ENCODE measurements around the gene FGFBP2. TPM values are rescaled to one million over a fixed set of nuclear protein-coding genes. Genes with fewer than 3 reads are reported as not detected.

FGFBP2 gene
- total RNA-seq, 1 donor from 2014 or later = 2.7 TPM

GRCh38 chr4:15976456-15977447 lies 13.8 kb upstream of the FGFBP2 start:
- DNase-seq (ENCODE audit: missing footprints) = no peak
- peak; percentile 85 for ATAC-seq
- intact Hi-C loops (cut with DNase I) = no loop called here

- DNase-seq (ENCODE audit: missing footprints) (no peak), ATAC-seq (no peak)
- intact Hi-C loops (cut with DNase I) = no loop called here
Observed at GRCh38 chr4:15971068-15971801, 8.3 kb upstream of the FGFBP2 start.

- ATAC-seq = no peak
- no peak for DNase-seq (ENCODE audit: missing footprints)
- intact Hi-C loops (cut with DNase I) = no loop called here
Observed at GRCh38 chr4:15968551-15969300, 5.8 kb upstream of the FGFBP2 start.

- ATAC-seq = no peak
- no peak for DNase-seq (ENCODE audit: missing footprints)
- intact Hi-C loops (cut with DNase I) = no loop called here
Observed at GRCh38 chr4:15965325-15965724, 2.4 kb upstream of the FGFBP2 start.

- ATAC-seq = no peak
- intact Hi-C loops (cut with DNase I) = loop anchor here (5.0 kb wide), 1 partner anchor 38 kb away; no protein-coding TSS in a partner anchor
- DNase-seq (ENCODE audit: missing footprints) = no peak
Observed at GRCh38 chr4:15964159-15964558, 1.2 kb upstream of the FGFBP2 start.

GRCh38 chr4:15963576-15963975 lies 601 bp upstream of the FGFBP2 start:
- intact Hi-C loops (cut with DNase I) = loop anchor here (5.0 kb wide), 1 partner anchor 39 kb away; no protein-coding TSS in a partner anchor
- ATAC-seq (no peak), DNase-seq (ENCODE audit: missing footprints) (no peak)

GRCh38 chr4:15961781-15962510 lies 1.0 kb downstream of the FGFBP2 start:
- DNase-seq (ENCODE audit: missing footprints) = no peak
- intact Hi-C loops (cut with DNase I) = loop anchor here (5.0 kb wide), 1 partner anchor 40 kb away; no protein-coding TSS in a partner anchor
- ATAC-seq = peak; percentile 48

GRCh38 chr4:15958562-15958961 lies 4.4 kb downstream of the FGFBP2 start:
- ATAC-seq (no peak), DNase-seq (ENCODE audit: missing footprints) (no peak)
- intact Hi-C loops (cut with DNase I) = loop anchor here (5.0 kb wide), 2 partner anchors 226 to 481 kb away; no protein-coding TSS in a partner anchor

GRCh38 chr4:15956179-15956850 lies 6.7 kb downstream of the FGFBP2 start:
- ATAC-seq (peak; percentile 91), DNase-seq (ENCODE audit: missing footprints) (no peak)
- intact Hi-C loops (cut with DNase I) = loop anchor here (1.0 to 5.0 kb wide), 4 partner anchors 74 to 479 kb away; no protein-coding TSS in a partner anchor

GRCh38 chr4:15955670-15956069 lies 7.3 kb downstream of the FGFBP2 start:
- DNase-seq (ENCODE audit: missing footprints) (no peak), ATAC-seq (no peak)
- intact Hi-C loops (cut with DNase I) = loop anchor here (1.0 to 5.0 kb wide), 4 partner anchors 73 to 478 kb away; no protein-coding TSS in a partner anchor

- intact Hi-C loops (cut with DNase I) = no loop called here
- DNase-seq (ENCODE audit: missing footprints) (no peak), ATAC-seq (no peak)
Observed at GRCh38 chr4:15953625-15954024, 9.3 kb downstream of the FGFBP2 start.

- intact Hi-C loops (cut with DNase I) = no loop called here
- DNase-seq (ENCODE audit: missing footprints) (no peak), ATAC-seq (no peak)
Observed at GRCh38 chr4:15951781-15952180, 11.2 kb downstream of the FGFBP2 start.

GRCh38 chr4:15948826-15949225 lies 14.1 kb downstream of the FGFBP2 start:
- no peak for ATAC-seq
- intact Hi-C loops (cut with DNase I) = no loop called here
- DNase-seq (ENCODE audit: missing footprints) = no peak

GRCh38 chr4:15947684-15948083 lies 15.3 kb downstream of the FGFBP2 start:
- ATAC-seq (no peak), DNase-seq (ENCODE audit: missing footprints) (no peak)
- intact Hi-C loops (cut with DNase I) = no loop called here

- no peak for ATAC-seq
- intact Hi-C loops (cut with DNase I) = no loop called here
- no peak for DNase-seq (ENCODE audit: missing footprints)
Observed at GRCh38 chr4:15945516-15945915, 17.5 kb downstream of the FGFBP2 start.

GRCh38 chr4:15944895-15945294 lies 18.1 kb downstream of the FGFBP2 start:
- intact Hi-C loops (cut with DNase I) = no loop called here
- no peak for DNase-seq (ENCODE audit: missing footprints)
- no peak for ATAC-seq

- no peak for DNase-seq (ENCODE audit: missing footprints)
- ATAC-seq = no peak
- intact Hi-C loops (cut with DNase I) = no loop called here
Observed at GRCh38 chr4:15942283-15942682, 20.7 kb downstream of the FGFBP2 start.

GRCh38 chr4:15938640-15939039 lies 24.3 kb downstream of the FGFBP2 start, which contains the start of gene FGFBP1:
Gene FGFBP1 (minus strand): TSS chr4:15938740. CDS start chr4:15936632, 2,108 bp downstream.
- ATAC-seq (no peak), DNase-seq (ENCODE audit: missing footprints) (no peak)
- intact Hi-C loops (cut with DNase I) = no loop called here

Measured in Right ventricle myocardium inferior (tissue), 1 donor.